ENCODE measurements around the gene FHL2. TPM values are rescaled to one million over a fixed set of nuclear protein-coding genes. Genes with fewer than 3 reads are reported as not detected.
"Not testable (repeated sequence)": the region's sequence is repeated elsewhere in the genome, so short reads cannot be mapped to it uniquely, and the experiment has no call there.

FHL2 gene
- total RNA-seq, 4 donors from 2014 or later, result 53.7 to 99.2 (median 71.6) TPM

- Histone ChIP-seq H3K4me3 (no peak overlapping the region), H3K27me3 (no peaks in the 10 kb centered on the region), H3K36me3 (no peaks in the 10 kb centered on the region), H3K4me1 (peaks cover 0 to 23% (median 1%) of the 10 kb centered on the region in 4 donors), H3K9me3 (no peaks in the 10 kb centered on the region), H3K27ac (no peak overlapping the region)
- 92 to 96% methylated on average over 12 of the region's 12 CpGs for WGBS, 2 donors
- TF ChIP-seq CTCF (IDR thresholded peaks at IDR 0.05) (no peak), EP300 (IDR thresholded peaks at IDR 0.05) (no peak), POLR2A (IDR thresholded peaks at IDR 0.05) (no peak)
- no peak for DNase-seq (ENCODE audit: low spot score in 2 of 2)
Observed at GRCh38 chr2:105428387-105429018, 29.7 kb upstream of the FHL2 start.

- H3K36me3 ChIP-seq, result no peaks in the 10 kb centered on the region
- H3K27me3 ChIP-seq, result no peaks in the 10 kb centered on the region
- TF ChIP-seq CTCF (IDR thresholded peaks at IDR 0.05) (no peak), POLR2A (IDR thresholded peaks at IDR 0.05) (no peak), EP300 (IDR thresholded peaks at IDR 0.05) (no peak)
- no peaks in the 10 kb centered on the region for H3K9me3 ChIP-seq
- H3K4me3 ChIP-seq, result no peak overlapping the region
- peaks cover 0 to 19% (median 1%) of the 10 kb centered on the region in 4 donors for H3K4me1 ChIP-seq
- WGBS, 2 donors, result 52 to 55% methylated on average over 4 of the region's 4 CpGs
- no peak for DNase-seq (ENCODE audit: low spot score in 2 of 2)
- H3K27ac ChIP-seq, result no peak overlapping the region
Observed at GRCh38 chr2:105427485-105427884, 28.6 kb upstream of the FHL2 start.

GRCh38 chr2:105426626-105427292 is 27.9 kb upstream of the FHL2 start:
- H3K4me3 ChIP-seq, result no peak overlapping the region
- H3K27me3 ChIP-seq, result no peaks in the 10 kb centered on the region
- no peak overlapping the region for H3K27ac ChIP-seq
- no peaks in the 10 kb centered on the region for H3K9me3 ChIP-seq
- no peak for DNase-seq (ENCODE audit: low spot score in 2 of 2)
- no peak for TF ChIP-seq CTCF (IDR thresholded peaks at IDR 0.05)
- TF ChIP-seq EP300 (IDR thresholded peaks at IDR 0.05), result no peak
- TF ChIP-seq POLR2A (IDR thresholded peaks at IDR 0.05), result no peak
- peaks cover 0 to 12% (median 0%) of the 10 kb centered on the region in 4 donors for H3K4me1 ChIP-seq
- no peaks in the 10 kb centered on the region for H3K36me3 ChIP-seq
- WGBS, 2 donors, result 53 to 61% methylated on average over 9 of the region's 9 CpGs

- Histone ChIP-seq H3K4me1 (peaks cover 0 to 7% (median 0%) of the 10 kb centered on the region in 4 donors), H3K36me3 (no peaks in the 10 kb centered on the region), H3K9me3 (no peaks in the 10 kb centered on the region), H3K4me3 (no peak overlapping the region), H3K27me3 (no peaks in the 10 kb centered on the region), H3K27ac (no peak overlapping the region)
- no peak for DNase-seq (ENCODE audit: low spot score in 2 of 2)
- WGBS, 2 donors, result 58 to 60% methylated on average over 6 of the region's 6 CpGs
- no peak for TF ChIP-seq CTCF (IDR thresholded peaks at IDR 0.05)
- no peak for TF ChIP-seq POLR2A (IDR thresholded peaks at IDR 0.05)
- no peak for TF ChIP-seq EP300 (IDR thresholded peaks at IDR 0.05)
Observed at GRCh38 chr2:105425936-105426625, 27.2 kb upstream of the FHL2 start.

GRCh38 chr2:105424836-105425235 is 26.0 kb upstream of the FHL2 start:
- not testable (repeated sequence) for H3K9me3 ChIP-seq; H3K4me1 ChIP-seq; H3K27ac ChIP-seq; H3K27me3 ChIP-seq; H3K36me3 ChIP-seq; H3K4me3 ChIP-seq; DNase-seq (ENCODE audit: low spot score in 2 of 2)
- 90 to 96% methylated on average over 3 of the region's 3 CpGs for WGBS, 2 donors
